Measurements from ENCODE around the gene DAB1. TPM values are rescaled to one million over a fixed set of nuclear protein-coding genes. Genes with fewer than 3 reads are reported as not detected.
A peak's percentile ranks its signal among the peaks of the same experiment; 100 is the strongest.

Gene DAB1
- total RNA-seq, 1 experiment from 2014 or later = not detected

- no peak for DNase-seq (ENCODE audit: low read depth)
Measured at GRCh38 chr1:57276918-57277317, 146.9 kb downstream of the DAB1 start.

GRCh38 chr1:57272601-57273000 is 151.3 kb downstream of the DAB1 start:
- no peak for DNase-seq (ENCODE audit: low read depth)

GRCh38 chr1:57272150-57272549 is 151.7 kb downstream of the DAB1 start:
- no peak for DNase-seq (ENCODE audit: low read depth)

- DNase-seq (ENCODE audit: low read depth) = no peak
Measured at GRCh38 chr1:57270927-57271698, 152.7 kb downstream of the DAB1 start.

- DNase-seq (ENCODE audit: low read depth) = no peak
Measured at GRCh38 chr1:57269630-57270225, 154.1 kb downstream of the DAB1 start.

GRCh38 chr1:57265104-57265503 is 158.8 kb downstream of the DAB1 start:
- no peak for DNase-seq (ENCODE audit: low read depth)

GRCh38 chr1:57262472-57262871 is 161.4 kb downstream of the DAB1 start:
- no peak for DNase-seq (ENCODE audit: low read depth)

GRCh38 chr1:57258557-57259325 is 165.1 kb downstream of the DAB1 start:
- no peak for DNase-seq (ENCODE audit: low read depth)

GRCh38 chr1:57255945-57256344 is 167.9 kb downstream of the DAB1 start:
- no peak for DNase-seq (ENCODE audit: low read depth)

GRCh38 chr1:57254022-57254421 is 169.8 kb downstream of the DAB1 start:
- DNase-seq (ENCODE audit: low read depth) = peak; percentile 33

GRCh38 chr1:57252597-57253294 is 171.1 kb downstream of the DAB1 start:
- no peak for DNase-seq (ENCODE audit: low read depth)

- DNase-seq (ENCODE audit: low read depth) = no peak
Measured at GRCh38 chr1:57250021-57250420, 173.8 kb downstream of the DAB1 start.

- no peak for DNase-seq (ENCODE audit: low read depth)
Measured at GRCh38 chr1:57249511-57249910, 174.3 kb downstream of the DAB1 start.

- no peak for DNase-seq (ENCODE audit: low read depth)
Measured at GRCh38 chr1:57248830-57249229, 175.0 kb downstream of the DAB1 start.

GRCh38 chr1:57238233-57238781 is 185.6 kb downstream of the DAB1 start:
- no peak for DNase-seq (ENCODE audit: low read depth)

GRCh38 chr1:57235730-57236510 is 187.9 kb downstream of the DAB1 start:
- DNase-seq (ENCODE audit: low read depth) = no peak

GRCh38 chr1:57234459-57234858 is 189.4 kb downstream of the DAB1 start:
- DNase-seq (ENCODE audit: low read depth) = no peak

GRCh38 chr1:57232500-57232899 is 191.4 kb downstream of the DAB1 start:
- DNase-seq (ENCODE audit: low read depth) = no peak

GRCh38 chr1:57229998-57230397 is 193.9 kb downstream of the DAB1 start:
- no peak for DNase-seq (ENCODE audit: low read depth)

GRCh38 chr1:57229076-57229475 is 194.8 kb downstream of the DAB1 start:
- DNase-seq (ENCODE audit: low read depth) = no peak

GRCh38 chr1:57222801-57223200 is 201.1 kb downstream of the DAB1 start:
- DNase-seq (ENCODE audit: low read depth) = no peak

Measured in Daoy (cell line).